ENCODE measurements around the gene PCSK6. TPM values are rescaled to one million over a fixed set of nuclear protein-coding genes. Genes with fewer than 3 reads are reported as not detected.

PCSK6 gene
- total RNA-seq, 1 experiment from 2014 or later: 0.36 TPM

DNA sequence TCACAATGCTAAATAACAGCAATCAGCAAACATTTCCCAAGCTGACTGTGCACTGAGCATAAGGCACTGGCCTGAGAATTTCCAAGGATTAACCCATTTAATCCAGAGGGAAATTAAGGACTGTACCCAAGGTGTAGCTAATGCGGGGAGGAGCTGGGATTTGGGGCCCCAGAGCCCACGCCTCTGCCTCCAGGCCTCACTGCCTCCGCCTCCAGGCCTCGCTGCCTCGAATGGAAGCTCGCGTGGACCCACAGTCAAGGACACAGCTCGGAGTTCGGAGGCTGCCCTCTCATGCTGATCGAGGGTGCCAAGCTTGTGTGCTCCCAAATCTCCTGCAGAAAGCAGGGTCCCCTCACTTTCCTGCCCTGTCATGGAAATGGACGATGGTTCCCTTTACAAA lies 118.0 kb downstream of the PCSK6 start:
- H3K36me3 ChIP-seq: no peaks in the 10 kb centered on the region

DNA sequence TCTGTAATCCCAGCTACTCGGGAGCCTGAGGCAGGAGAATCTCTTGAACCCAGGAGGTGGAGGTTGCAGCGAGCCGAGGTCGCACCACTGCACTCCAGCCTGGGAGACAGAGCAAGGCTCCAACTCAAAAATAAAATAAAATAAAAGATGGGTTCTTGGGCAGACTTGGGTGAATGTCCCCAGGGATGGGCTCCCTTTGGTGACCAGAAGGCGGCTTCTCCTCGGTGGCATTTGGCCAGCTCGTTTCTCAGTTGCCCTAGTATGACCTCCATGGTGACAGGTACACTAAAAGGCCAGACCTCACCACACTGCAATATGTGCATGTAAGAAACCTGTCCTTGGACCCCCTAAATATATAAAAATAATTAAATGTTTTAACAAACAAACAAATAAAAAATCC lies 118.4 kb downstream of the PCSK6 start:
- H3K9me3 ChIP-seq (replicated peaks): no peaks in the 10 kb centered on the region
- DNase-seq: no peak
- H3K27me3 ChIP-seq: 0 out of 2 replicates have a peak, but pooled peaks cover 8% of the 10 kb centered on the region
- no peak overlapping the region for H3K4me3 ChIP-seq
- no peak overlapping the region for H3K27ac ChIP-seq
- H3K4me1 ChIP-seq: no peaks in the 10 kb centered on the region
- no peaks in the 10 kb centered on the region for H3K36me3 ChIP-seq

More for the DNA sequence above, 118.0 kb downstream of the PCSK6 start:
- Histone ChIP-seq H3K4me1 (no peaks in the 10 kb centered on the region), H3K4me3 (no peak overlapping the region), H3K27ac (no peak overlapping the region), H3K9me3 (replicated peaks) (no peaks in the 10 kb centered on the region), H3K27me3 (0 out of 2 replicates have a peak, but pooled peaks cover 8% of the 10 kb centered on the region)
- no peak for DNase-seq

DNA sequence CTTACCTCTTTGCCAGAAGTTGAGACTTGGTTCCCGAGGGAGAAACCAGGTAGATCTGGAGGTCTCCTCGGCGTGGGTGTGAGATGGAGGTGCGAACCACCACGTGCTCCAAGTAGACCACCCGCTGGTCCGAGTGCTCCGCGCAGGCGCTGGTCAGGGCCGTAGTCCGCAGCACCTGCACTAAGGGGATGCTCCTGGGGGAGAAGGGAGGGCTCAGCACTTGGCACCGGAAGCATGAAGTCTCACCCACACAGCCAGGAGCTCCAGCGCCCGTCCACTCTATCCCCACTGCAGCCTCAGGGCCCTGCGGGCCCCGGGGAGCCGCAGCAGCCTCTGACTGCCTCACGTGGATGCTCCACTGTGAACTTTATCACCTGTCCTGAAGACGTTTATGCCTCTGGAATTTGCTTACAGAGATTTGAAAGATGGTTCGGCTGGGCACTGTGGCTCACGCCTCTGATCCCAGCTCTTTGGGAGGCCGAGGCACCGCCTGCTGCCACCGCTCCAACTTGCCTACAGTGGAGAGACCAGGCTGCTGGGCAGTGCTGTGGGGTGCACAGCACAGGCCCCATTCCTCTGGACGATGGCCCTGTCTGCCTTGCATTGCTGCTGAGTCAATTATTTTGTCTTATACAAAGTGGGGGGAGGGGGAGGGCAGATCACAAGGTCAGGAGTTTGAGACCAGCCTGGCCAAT lies 119.0 kb downstream of the PCSK6 start:
- DNase-seq: no peak
- Histone ChIP-seq H3K9me3 (replicated peaks) (no peaks in the 10 kb centered on the region; the same call in 1 of the 2 replicates), H3K4me3 (no peak overlapping the region), H3K27me3 (0 out of 2 replicates have a peak, but pooled peaks cover 8% of the 10 kb centered on the region), H3K27ac (no peak overlapping the region), H3K36me3 (no peaks in the 10 kb centered on the region), H3K4me1 (no peaks in the 10 kb centered on the region)

DNA sequence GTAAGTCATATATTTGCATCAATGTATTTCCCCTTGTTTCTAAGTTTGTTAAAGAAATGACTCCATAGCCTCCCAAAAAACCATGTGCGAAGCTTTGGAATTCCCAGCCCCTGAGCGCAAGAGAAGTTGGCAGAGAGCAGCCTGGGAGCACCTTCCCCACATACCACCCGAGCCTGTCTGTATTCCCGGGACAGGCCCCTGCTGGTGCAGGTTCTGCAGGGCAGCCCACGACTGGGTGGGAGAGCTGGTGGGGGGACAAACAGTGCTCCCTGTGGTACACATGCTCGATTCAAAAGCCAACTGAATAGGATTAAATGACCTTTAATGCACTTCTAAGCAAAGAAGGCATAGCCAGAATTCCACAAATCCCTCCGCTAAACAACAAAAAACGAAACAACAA lies 119.8 kb downstream of the PCSK6 start:
- H3K36me3 ChIP-seq: no peaks in the 10 kb centered on the region
- 0 out of 2 replicates have a peak, but pooled peaks cover 8% of the 10 kb centered on the region for H3K27me3 ChIP-seq
- H3K9me3 ChIP-seq (replicated peaks): no peaks in the 10 kb centered on the region; the same call in 1 of the 2 replicates
- no peaks in the 10 kb centered on the region for H3K4me1 ChIP-seq
- DNase-seq: no peak
- H3K4me3 ChIP-seq: no peak overlapping the region
- H3K27ac ChIP-seq: no peak overlapping the region

DNA sequence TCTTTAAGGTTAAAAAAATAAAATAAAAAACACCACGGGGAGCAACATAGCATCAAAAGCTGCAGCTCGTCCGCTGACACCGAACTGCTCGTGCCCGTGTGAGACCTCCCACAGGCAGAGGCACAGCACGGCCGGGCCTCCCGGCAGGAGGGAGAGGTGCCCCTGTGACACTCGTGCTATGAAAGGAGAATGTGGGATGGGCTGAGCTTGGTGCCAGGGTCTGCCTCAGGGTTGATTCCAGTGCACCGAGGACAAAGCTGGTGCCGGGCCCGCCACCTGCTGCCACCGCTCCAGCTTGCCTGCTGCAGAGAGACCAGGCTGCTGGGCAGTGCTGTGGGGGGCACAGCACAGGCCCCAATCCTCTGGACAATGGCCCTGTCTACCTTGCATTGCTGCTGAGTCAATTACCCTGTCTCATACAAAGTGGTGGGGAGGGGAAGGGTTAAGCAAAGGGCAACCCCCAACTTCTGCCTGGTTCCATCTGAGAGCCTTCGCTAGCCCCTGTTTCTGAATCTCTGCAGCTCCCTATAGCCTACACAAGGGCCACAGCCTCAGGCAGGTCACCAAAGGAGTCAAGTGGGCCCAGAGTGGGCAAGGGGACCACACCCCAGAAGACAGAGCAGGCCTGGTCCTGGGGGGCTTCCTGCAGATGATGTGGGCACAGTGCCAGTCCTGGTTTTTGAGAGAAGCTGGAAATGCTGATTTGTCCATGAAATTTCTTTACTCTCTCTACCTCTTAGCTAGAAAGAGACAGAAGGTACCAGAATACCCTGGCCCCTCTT lies 120.5 kb downstream of the PCSK6 start:
- Histone ChIP-seq H3K9me3 (replicated peaks) (no peaks in the 10 kb centered on the region; the same call in 1 of the 2 replicates), H3K4me3 (no peak overlapping the region)

DNA sequence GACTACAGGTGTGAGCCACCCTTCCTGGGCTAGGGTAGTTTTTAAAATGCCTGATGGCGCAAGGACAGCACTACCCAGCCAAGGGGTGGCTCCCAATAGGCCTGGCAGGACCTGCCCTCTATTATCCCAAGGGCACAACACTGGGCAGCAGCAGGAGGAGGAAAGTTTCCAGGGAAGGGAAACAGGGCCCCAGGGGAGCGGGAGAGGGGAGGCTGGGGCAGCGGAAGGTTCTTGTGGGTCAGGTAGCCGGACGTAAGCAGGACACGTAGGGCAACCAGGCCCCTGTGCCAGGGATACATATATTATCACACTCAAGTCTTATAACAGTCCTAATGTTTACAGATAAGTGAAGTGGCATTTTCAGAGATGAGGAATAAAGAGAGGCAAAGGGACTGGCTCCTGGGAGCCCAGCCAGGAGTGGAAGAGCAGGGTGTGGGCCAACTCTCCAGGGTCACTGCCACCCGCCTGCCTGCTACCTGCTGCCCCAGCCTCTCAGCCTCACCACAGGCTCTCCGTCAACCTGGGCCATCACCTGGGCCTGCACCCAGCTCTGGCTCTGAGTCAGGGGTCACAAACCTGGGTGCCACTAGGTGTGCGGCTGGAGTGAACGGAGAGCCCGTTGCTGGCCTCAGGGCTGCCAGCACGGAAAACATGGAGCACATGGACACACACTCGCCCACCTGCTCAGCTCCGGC lies 121.3 kb downstream of the PCSK6 start:
- Histone ChIP-seq H3K36me3 (no peaks in the 10 kb centered on the region), H3K4me3 (no peak overlapping the region), H3K27ac (no peak overlapping the region), H3K4me1 (no peaks in the 10 kb centered on the region), H3K9me3 (replicated peaks) (no peaks in the 10 kb centered on the region; the same call in 1 of the 2 replicates), H3K27me3 (0 out of 2 replicates have a peak, but pooled peaks cover 8% of the 10 kb centered on the region)
- DNase-seq: no peak

More for the DNA sequence above, 120.5 kb downstream of the PCSK6 start:
- 0 out of 2 replicates have a peak, but pooled peaks cover 8% of the 10 kb centered on the region for H3K27me3 ChIP-seq
- no peak overlapping the region for H3K27ac ChIP-seq
- no peaks in the 10 kb centered on the region for H3K4me1 ChIP-seq
- DNase-seq: no peak
- no peaks in the 10 kb centered on the region for H3K36me3 ChIP-seq

DNA sequence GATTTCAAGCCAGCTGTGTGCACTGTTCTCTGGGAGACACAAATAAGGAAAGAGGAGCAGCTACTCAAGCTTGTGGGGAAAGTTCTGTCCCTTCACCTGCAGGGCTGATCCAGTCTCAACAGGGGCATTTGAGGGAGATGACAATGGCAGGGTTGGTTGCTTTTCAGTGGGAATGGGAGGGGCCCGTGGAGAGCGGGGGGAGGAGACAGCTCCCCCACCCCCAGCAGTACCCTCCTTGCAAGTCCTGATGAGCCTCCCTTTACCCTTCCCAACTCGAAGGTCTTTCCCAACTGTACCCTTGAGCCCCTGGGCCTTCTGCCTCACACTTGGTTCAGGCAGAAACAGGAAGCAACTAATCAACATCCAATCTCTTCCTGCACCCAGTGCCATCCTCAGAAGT lies 122.7 kb downstream of the PCSK6 start:
- Histone ChIP-seq H3K36me3 (no peaks in the 10 kb centered on the region), H3K4me3 (no peak overlapping the region), H3K4me1 (no peaks in the 10 kb centered on the region), H3K9me3 (replicated peaks) (no peaks in the 10 kb centered on the region; the same call in 1 of the 2 replicates), H3K27me3 (0 out of 2 replicates have a peak, but pooled peaks cover 8% of the 10 kb centered on the region), H3K27ac (no peak overlapping the region)
- no peak for DNase-seq

DNA sequence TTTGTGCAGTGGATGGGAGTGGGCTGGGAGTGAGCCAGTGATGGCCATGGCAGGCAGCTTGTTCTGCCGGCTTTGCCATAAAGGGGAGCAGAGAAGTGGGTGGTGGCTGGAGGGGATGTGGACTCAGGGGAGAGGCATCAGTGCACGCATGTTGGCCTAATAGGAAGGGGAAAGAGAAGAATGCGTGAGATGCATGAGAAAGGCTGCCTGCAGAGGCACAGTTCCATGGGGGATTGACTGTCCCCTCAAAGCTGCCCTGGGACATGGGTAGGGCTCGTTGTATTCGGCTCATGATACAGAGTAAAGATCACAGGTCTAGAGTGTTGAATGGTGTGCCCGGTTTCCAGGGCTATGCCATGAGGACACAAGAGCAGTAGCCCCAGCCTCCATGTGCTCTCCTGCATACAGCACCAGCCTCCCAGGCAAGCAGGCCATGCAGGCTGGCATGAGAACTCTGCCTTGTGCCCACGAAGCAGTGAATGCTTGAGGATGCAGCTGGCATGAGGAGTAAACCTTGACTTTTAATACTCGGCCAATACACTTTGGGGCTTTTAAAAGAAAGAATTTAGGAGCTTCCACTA lies 126.4 kb downstream of the PCSK6 start:
- peaks cover 15% of the 10 kb centered on the region for H3K4me1 ChIP-seq
- no peak for DNase-seq
- H3K9me3 ChIP-seq (replicated peaks): no peaks in the 10 kb centered on the region; the same call in 1 of the 2 replicates
- no peak overlapping the region for H3K27ac ChIP-seq
- 0 out of 2 replicates have a peak, but pooled peaks cover 4% of the 10 kb centered on the region for H3K27me3 ChIP-seq
- H3K36me3 ChIP-seq: no peaks in the 10 kb centered on the region
- H3K4me3 ChIP-seq: no peak overlapping the region

DNA sequence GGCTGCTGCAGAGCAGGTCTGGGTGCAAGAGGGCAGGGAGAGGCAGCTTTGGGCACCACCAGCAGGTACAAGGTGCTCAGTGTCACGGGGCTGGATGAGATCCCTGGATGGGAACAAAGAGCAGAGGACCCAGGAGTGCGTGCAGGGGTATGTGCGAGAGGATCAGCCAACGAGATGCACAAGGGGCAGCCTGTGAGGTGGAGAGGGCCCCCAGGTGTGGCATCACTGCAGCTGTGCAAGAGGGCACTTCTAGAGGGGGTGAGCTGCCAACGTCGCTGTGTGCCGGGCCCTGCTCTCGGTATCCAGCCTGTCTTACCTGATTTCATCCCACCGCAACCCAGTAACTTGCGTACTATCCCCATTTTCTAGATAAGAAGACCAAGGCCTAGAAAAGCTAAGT lies 127.1 kb downstream of the PCSK6 start:
- DNase-seq: no peak
- Histone ChIP-seq H3K4me1 (peaks cover 15% of the 10 kb centered on the region), H3K4me3 (no peak overlapping the region), H3K36me3 (no peaks in the 10 kb centered on the region), H3K27me3 (0 out of 2 replicates have a peak, but pooled peaks cover 4% of the 10 kb centered on the region), H3K27ac (no peak overlapping the region), H3K9me3 (replicated peaks) (no peaks in the 10 kb centered on the region; the same call in 1 of the 2 replicates)

DNA sequence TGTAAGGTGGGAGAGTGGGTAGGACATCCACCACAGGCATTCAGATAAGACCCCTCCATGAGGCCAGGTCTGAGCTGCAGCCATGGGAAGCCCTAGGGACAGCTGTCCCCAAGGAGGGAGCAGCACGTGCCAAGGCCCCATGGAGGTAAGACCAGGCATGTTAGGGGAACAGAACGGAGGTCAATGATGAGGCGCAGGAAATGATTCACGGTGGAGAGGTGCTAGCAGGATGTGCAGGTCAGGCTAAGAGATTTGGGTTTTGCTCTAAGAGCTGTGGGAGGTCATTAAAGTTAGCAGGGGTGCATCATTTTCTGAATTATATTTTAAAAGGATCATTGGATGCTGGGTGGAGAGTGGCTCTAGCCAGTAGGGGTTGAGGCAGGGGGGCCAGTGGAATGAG lies 128.1 kb downstream of the PCSK6 start:
- H3K27me3 ChIP-seq: no peaks in the 10 kb centered on the region
- no peak overlapping the region for H3K4me3 ChIP-seq

DNA sequence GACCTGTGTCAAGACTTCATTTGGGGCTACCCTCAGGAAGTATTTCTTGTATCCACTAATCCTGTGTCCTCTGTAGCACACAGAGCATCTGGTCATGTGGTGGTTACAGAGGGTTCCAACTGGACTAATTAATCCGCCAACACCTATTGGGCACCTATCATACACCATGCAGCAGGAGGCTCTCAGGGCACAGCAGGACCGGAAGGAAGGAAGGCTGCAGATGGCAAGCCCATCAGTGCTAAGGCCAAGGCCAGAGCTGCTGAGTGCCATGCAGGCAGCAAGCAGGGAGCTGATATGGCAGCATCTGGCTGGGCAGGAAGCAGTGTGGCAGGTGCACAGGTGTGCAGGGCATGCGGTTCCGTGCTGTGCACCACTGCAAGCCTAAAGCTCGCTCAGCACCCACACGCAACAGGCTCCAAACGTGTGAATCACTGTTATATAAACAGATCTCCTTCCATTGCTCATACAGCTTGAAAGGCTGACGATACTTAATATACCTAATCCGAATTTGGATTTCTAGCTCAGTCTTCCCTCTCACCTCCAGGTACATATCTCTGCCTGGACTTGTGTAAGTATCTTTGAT lies 130.1 kb downstream of the PCSK6 start:
- no peak for DNase-seq
- peaks cover 15% of the 10 kb centered on the region for H3K4me1 ChIP-seq
- H3K9me3 ChIP-seq (replicated peaks): no peaks in the 10 kb centered on the region
- H3K27me3 ChIP-seq: no peaks in the 10 kb centered on the region
- H3K36me3 ChIP-seq: no peaks in the 10 kb centered on the region
- no peak overlapping the region for H3K4me3 ChIP-seq
- no peak overlapping the region for H3K27ac ChIP-seq

More for the DNA sequence above, 128.1 kb downstream of the PCSK6 start:
- Histone ChIP-seq H3K9me3 (replicated peaks) (no peaks in the 10 kb centered on the region; the same call in 1 of the 2 replicates), H3K36me3 (no peaks in the 10 kb centered on the region), H3K4me1 (peaks cover 15% of the 10 kb centered on the region), H3K27ac (no peak overlapping the region)
- DNase-seq: no peak

DNA sequence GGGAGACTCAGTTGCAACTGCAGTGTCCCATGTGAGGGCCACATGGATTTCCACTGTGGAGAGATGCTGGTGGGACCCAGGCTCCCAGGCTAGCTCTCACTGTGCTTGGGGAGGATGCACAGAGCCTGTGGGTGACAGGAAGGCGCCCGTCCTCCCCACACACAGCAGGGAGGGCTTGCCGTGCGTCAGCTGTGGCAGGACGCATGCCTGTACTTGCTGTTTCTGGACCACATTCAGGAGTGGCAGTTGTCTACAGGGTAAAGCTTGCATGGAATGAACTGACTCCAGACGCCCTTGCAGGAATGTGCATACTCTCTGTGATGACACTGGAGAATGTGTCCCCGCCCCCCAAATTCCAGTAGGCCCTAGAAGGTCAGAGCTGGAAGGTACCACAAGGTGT lies 130.6 kb downstream of the PCSK6 start:
- H3K36me3 ChIP-seq: no peaks in the 10 kb centered on the region
- DNase-seq: peak; percentile 67 to 74
- H3K27me3 ChIP-seq: no peaks in the 10 kb centered on the region
- no peak overlapping the region for H3K27ac ChIP-seq
- H3K4me1 ChIP-seq: peaks cover 15% of the 10 kb centered on the region
- no peaks in the 10 kb centered on the region for H3K9me3 ChIP-seq (replicated peaks)
- H3K4me3 ChIP-seq: no peak overlapping the region

DNA sequence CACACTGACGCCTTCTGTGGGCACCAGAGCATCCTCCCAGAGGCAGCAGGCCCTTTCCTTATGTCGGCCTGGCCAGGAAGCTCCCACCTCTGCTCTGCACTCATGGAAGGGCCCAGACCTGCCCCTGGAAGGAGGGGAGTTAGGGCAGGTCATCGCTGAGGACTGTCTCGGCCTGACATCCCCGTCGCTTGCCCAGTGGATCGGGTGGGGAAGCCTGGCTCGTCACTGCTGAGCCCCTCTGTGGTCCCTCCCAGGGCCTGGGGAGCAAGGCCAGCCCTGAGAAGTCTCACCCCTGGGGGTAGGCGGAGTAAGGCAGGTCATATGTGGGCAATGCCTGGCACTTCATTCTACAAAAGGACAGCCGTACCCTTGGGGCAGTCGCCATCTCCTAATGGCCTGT lies 131.6 kb downstream of the PCSK6 start:
- H3K4me3 ChIP-seq: no peak overlapping the region
- no peaks in the 10 kb centered on the region for H3K27me3 ChIP-seq
- peaks cover 15% of the 10 kb centered on the region for H3K4me1 ChIP-seq
- DNase-seq: no peak
- H3K36me3 ChIP-seq: no peaks in the 10 kb centered on the region
- H3K27ac ChIP-seq: no peak overlapping the region
- H3K9me3 ChIP-seq (replicated peaks): no peaks in the 10 kb centered on the region

DNA sequence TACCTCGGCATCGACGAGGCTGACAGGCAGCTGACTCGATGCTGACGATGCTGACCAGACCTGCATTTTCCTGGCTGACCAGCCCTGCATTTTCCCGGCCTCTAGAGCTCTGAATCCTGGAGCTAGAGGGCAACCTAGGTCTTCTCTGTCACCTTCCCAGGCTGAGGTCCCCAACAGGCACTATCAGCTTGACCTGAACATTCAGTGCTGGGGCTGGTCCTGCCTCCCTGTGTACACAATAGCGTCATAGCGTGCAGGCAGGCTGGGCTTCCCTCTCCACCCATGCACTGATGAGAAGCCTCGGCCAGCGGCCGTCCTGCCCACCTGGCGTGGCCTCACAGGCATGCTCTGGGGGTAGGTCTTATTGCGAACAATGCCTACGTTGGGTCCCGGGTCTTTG lies 132.2 kb downstream of the PCSK6 start:
- Histone ChIP-seq H3K9me3 (replicated peaks) (no peaks in the 10 kb centered on the region), H3K27ac (no peak overlapping the region), H3K27me3 (no peaks in the 10 kb centered on the region), H3K4me3 (no peak overlapping the region), H3K4me1 (peaks cover 15% of the 10 kb centered on the region), H3K36me3 (no peaks in the 10 kb centered on the region)
- DNase-seq: no peak

Data from SJCRH30 (cell line).